Right lobe of liver (tissue), 4 donors: ENCODE results near the gene FAM98B.

ENCODE experiments used
- POLR2A ChIP-seq: fragments of 450-650 bp; IDR thresholded peaks from one replicate; pipeline ENCODE4 v1.6.1; 2017; ENCODE audit warnings: antibody characterized with exemption, mild to moderate bottlenecking
- TF ChIP-seq, protein P1 (sequence below), 4 donors: fragments of 200-600 bp in 3 of 4; fragments of 450-650 bp in 1 of 4; IDR thresholded peaks; one replicate each; pipeline versions ENCODE4 v1.5.1 to v1.8.0; 2016 to 2022; ENCODE audit warnings: antibody characterized with exemption in 4 of 4, mild to moderate bottlenecking in 2 of 4
- donor health status: DM: no; HTN: no; CAD: no.
- donor health status: DM: no; HTN: no; CAD: no.
- donor health status: DM: no; HTN: yes; CAD: no.

DNA sequence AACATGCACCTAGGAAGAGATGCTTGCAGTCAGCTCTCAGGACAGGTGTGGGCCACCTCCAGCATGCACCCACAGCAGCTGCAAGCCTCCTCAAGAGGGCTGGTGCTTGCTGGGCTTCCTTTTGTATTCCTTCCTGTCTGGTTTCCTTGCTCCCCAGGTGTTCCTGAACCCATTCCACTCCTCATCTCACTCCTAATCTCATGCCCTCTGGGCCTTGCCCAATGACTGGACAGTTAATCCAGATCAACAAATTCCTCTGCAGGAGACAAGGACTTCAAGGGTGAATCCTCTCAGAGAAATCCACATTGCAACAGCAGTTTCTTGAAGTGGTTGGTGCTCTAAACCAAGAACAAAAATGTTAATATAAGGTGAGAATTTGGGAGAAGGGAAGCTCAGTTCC, 80.0 kb downstream of the FAM98B start:
- TF ChIP-seq, protein P1, sequence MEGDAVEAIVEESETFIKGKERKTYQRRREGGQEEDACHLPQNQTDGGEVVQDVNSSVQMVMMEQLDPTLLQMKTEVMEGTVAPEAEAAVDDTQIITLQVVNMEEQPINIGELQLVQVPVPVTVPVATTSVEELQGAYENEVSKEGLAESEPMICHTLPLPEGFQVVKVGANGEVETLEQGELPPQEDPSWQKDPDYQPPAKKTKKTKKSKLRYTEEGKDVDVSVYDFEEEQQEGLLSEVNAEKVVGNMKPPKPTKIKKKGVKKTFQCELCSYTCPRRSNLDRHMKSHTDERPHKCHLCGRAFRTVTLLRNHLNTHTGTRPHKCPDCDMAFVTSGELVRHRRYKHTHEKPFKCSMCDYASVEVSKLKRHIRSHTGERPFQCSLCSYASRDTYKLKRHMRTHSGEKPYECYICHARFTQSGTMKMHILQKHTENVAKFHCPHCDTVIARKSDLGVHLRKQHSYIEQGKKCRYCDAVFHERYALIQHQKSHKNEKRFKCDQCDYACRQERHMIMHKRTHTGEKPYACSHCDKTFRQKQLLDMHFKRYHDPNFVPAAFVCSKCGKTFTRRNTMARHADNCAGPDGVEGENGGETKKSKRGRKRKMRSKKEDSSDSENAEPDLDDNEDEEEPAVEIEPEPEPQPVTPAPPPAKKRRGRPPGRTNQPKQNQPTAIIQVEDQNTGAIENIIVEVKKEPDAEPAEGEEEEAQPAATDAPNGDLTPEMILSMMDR (IDR thresholded peaks at IDR 0.05): no peak
- no peak for TF ChIP-seq POLR2A
